Measurements from ENCODE around the gene PCID2. TPM values are rescaled to one million over a fixed set of nuclear protein-coding genes. Genes with fewer than 3 reads are reported as not detected.

The PCID2 gene
- total and polyA plus RNA-seq, 2 experiments from 2014 or later = 79.6 to 107 TPM

- no peaks in the 10 kb centered on the region for H3K9me3 Mint-ChIP-seq
- Histone ChIP-seq H4K20me1 (replicated peaks; ENCODE audit: insufficient read depth) (peaks cover 61% of the 10 kb centered on the region), H3K9me2 (ENCODE audit: insufficient read depth) (no peaks in the 10 kb centered on the region), H3K4me3 (no peak overlapping the region), H3K27ac (ENCODE audit: low read depth) (peak overlapping the region; percentile 39; the same call in 1 of the 2 replicates), H3K27me3 (ENCODE audit: insufficient read depth) (no peaks in the 10 kb centered on the region), H2AFZ (no peak overlapping the region), H3K4me1 (ENCODE audit: insufficient read depth) (peaks cover 21% of the 10 kb centered on the region), H3F3A (replicated peaks; ENCODE audit: low read depth) (no peaks in the 10 kb centered on the region), H3K36me3 (ENCODE audit: insufficient read depth) (peaks cover 10% of the 10 kb centered on the region; the same call in 1 of the 2 replicates), H3K4me2 (no peak overlapping the region), H3K79me2 (replicated peaks; ENCODE audit: insufficient read depth) (peaks cover 97% of the 10 kb centered on the region)
- H3K27me3 Mint-ChIP-seq (ENCODE audit: insufficient read depth, low read depth, poor library complexity) = peaks cover 2% of the 10 kb centered on the region
- no peak for ATAC-seq
- TF ChIP-seq NANOG (IDR thresholded peaks at IDR 0.05; ENCODE audit: borderline replicate concordance) = no peak
- no peak for TF ChIP-seq ZNF114 (CRISPR knock-in tag; IDR thresholded peaks at IDR 0.05)
- no peak for TF ChIP-seq JUNB (IDR thresholded peaks at IDR 0.05; ENCODE audit: unreplicated experiment)
- no peak for TF ChIP-seq EZH2phosphoT487 (IDR thresholded peaks at IDR 0.05; ENCODE audit: unreplicated experiment)
- no peak for TF ChIP-seq CREB1 (CRISPR knock-in tag; IDR thresholded peaks at IDR 0.05; ENCODE audit: low read depth)
- no peak for TF ChIP-seq STAT1 (IDR thresholded peaks at IDR 0.05; ENCODE audit: unreplicated experiment)
- no peak for TF ChIP-seq ZNF462 (CRISPR knock-in tag; IDR thresholded peaks at IDR 0.05)
- no peak for TF ChIP-seq CTCF (conservative IDR thresholded peaks at IDR 0.05; ENCODE audit: low read depth in 2 of 2)
- TF ChIP-seq REST (IDR thresholded peaks at IDR 0.05; ENCODE audit: unreplicated experiment) = no peak
- TF ChIP-seq POLR2AphosphoS5 (IDR thresholded peaks at IDR 0.05; ENCODE audit: low read depth) = no peak
- TF ChIP-seq ETS1 (IDR thresholded peaks at IDR 0.05) = no peak
- no peak for TF ChIP-seq ZNF331 (CRISPR knock-in tag; IDR thresholded peaks at IDR 0.05; ENCODE audit: low read depth)
- TF ChIP-seq EZH2 (IDR thresholded peaks at IDR 0.05; ENCODE audit: low read depth, unreplicated experiment) = no peak
- H3K4me3 Mint-ChIP-seq = no peak overlapping the region
- H3K27ac Mint-ChIP-seq = 0 out of 2 replicates have a peak overlapping the region, but pooled peaks have one; percentile 55
- peaks cover 25% of the 10 kb centered on the region for H3K4me1 Mint-ChIP-seq
- peaks cover 45% of the 10 kb centered on the region for H3K36me3 Mint-ChIP-seq (ENCODE audit: low read depth)
- no peak for DNase-seq (ENCODE audit: low spot score)
Observed at GRCh38 chr13:113202912-113203311, 5.6 kb downstream of the PCID2 start.
